ENCODE measurements around the gene SAMD4A.

SAMD4A gene

GRCh38 chr14:54566410-54567223 is at the start of gene SAMD4A:
Gene SAMD4A (plus strand): TSS chr14:54567128. CDS start chr14:54567917, 789 bp downstream.
- peak; percentile 66 for DNase-seq

- DNase-seq: no peak
Measured at GRCh38 chr14:54524410-54524809, 42.5 kb upstream of the SAMD4A start.

- no peak for DNase-seq
Measured at GRCh38 chr14:54528973-54529372, 38.0 kb upstream of the SAMD4A start.

- DNase-seq: no peak
Measured at GRCh38 chr14:54529811-54530210, 37.1 kb upstream of the SAMD4A start.

- DNase-seq: no peak
Measured at GRCh38 chr14:54532111-54533012, 34.6 kb upstream of the SAMD4A start.

GRCh38 chr14:54533100-54533499 is 33.8 kb upstream of the SAMD4A start:
- DNase-seq: no peak

- no peak for DNase-seq
Measured at GRCh38 chr14:54535126-54535525, 31.8 kb upstream of the SAMD4A start.

- no peak for DNase-seq
Measured at GRCh38 chr14:54535646-54536045, 31.3 kb upstream of the SAMD4A start.

- DNase-seq: no peak
Measured at GRCh38 chr14:54537651-54538050, 29.3 kb upstream of the SAMD4A start.

- DNase-seq: no peak
Measured at GRCh38 chr14:54538055-54538454, 28.9 kb upstream of the SAMD4A start.

- DNase-seq: no peak
Measured at GRCh38 chr14:54547583-54547982, 19.3 kb upstream of the SAMD4A start.

- DNase-seq: no peak
Measured at GRCh38 chr14:54548491-54548890, 18.4 kb upstream of the SAMD4A start.

GRCh38 chr14:54549862-54550261 is 17.1 kb upstream of the SAMD4A start:
- DNase-seq: no peak

GRCh38 chr14:54550514-54550913 is 16.4 kb upstream of the SAMD4A start:
- no peak for DNase-seq

- no peak for DNase-seq
Measured at GRCh38 chr14:54554401-54554800, 12.5 kb upstream of the SAMD4A start.

GRCh38 chr14:54555651-54556050 is 11.3 kb upstream of the SAMD4A start:
- DNase-seq: no peak

- DNase-seq: no peak
Measured at GRCh38 chr14:54556535-54556934, 10.4 kb upstream of the SAMD4A start.

- no peak for DNase-seq
Measured at GRCh38 chr14:54562334-54562733, 4.6 kb upstream of the SAMD4A start.

GRCh38 chr14:54564071-54564867 is 2.7 kb upstream of the SAMD4A start:
- DNase-seq: peak; percentile 45

- peak; percentile 45 for DNase-seq
Measured at GRCh38 chr14:54564868-54565784, 1.8 kb upstream of the SAMD4A start.

GRCh38 chr14:54565785-54566409 is 1.0 kb upstream of the SAMD4A start:
- DNase-seq: peak; percentile 86

Measured in inflammatory macrophage treated with lipopolysaccharide for 4 hours (primary cell).